ENCODE results near the gene TMEM109. TPM values are rescaled to one million over a fixed set of nuclear protein-coding genes. Genes with fewer than 3 reads are reported as not detected.

Gene TMEM109
- total and polyA plus RNA-seq, 2 of the 4 experiments (the other 2 are of a cell fraction) = 15.1 to 69.7 TPM

- no peak overlapping the region for H3K14ac ChIP-seq (replicated peaks; ENCODE audit: low read depth, low read length)
- H3K4ac ChIP-seq (ENCODE audit: low read depth, low read length) = no peak overlapping the region
- in situ Hi-C loops (cut with MboI; ENCODE audit: low sequenced_read_pairs) = no loop called here
- H3K9me3 ChIP-seq (ENCODE audit: control insufficient read depth, insufficient read depth, low read length) = no peaks in the 10 kb centered on the region
- H3K23ac ChIP-seq (ENCODE audit: low read depth, low read length) = no peak overlapping the region
- H4K20me1 ChIP-seq (ENCODE audit: insufficient read depth, low read length) = no peaks in the 10 kb centered on the region
- ChIA-PET POLR2A (ENCODE audit: unreplicated experiment) (no interaction called here), CTCF (no interaction called here)
- BruUV-seq (replicated peaks) = no TSS peak
- no peak overlapping the region for H3K56ac ChIP-seq (ENCODE audit: extremely low read depth, insufficient read depth, low read length)
- no peak overlapping the region for H3K4me3 ChIP-seq (ENCODE audit: insufficient read depth, low read depth, low read length)
- no peak overlapping the region for H2BK120ac ChIP-seq (ENCODE audit: low read depth, low read length)
- no peak overlapping the region for H3K27ac ChIP-seq (ENCODE audit: insufficient read depth, low read length)
- no peak overlapping the region for H2BK5ac ChIP-seq (ENCODE audit: low read depth, low read length, poor library complexity, severe bottlenecking)
- H3K36me3 ChIP-seq (ENCODE audit: control insufficient read depth, insufficient read depth, low read length) = peaks cover 38% of the 10 kb centered on the region
- no peak overlapping the region for H3K4me2 ChIP-seq (ENCODE audit: low read depth, low read length)
- WGBS, 2 experiments (ENCODE audit: extremely low coverage in 2 of 2, insufficient read length in 1 of 2) = no CpG with 5 or more reads among the region's 12 CpGs
- no peak overlapping the region for H3K18ac ChIP-seq (ENCODE audit: low read depth, low read length)
- no peak overlapping the region for H3K9ac ChIP-seq (ENCODE audit: low read depth, low read length)
- TF ChIP-seq MXI1 (IDR thresholded peaks at IDR 0.05; ENCODE audit: borderline replicate concordance, low read depth, low read length) = no peak
- H2BK20ac ChIP-seq (ENCODE audit: low read depth, low read length) = no peak overlapping the region
- H3K9me1 ChIP-seq (ENCODE audit: insufficient read depth, low read length) = no peaks in the 10 kb centered on the region
- no peaks in the 10 kb centered on the region for H3K79me1 ChIP-seq (ENCODE audit: low read depth in 1 of 2, low read length in 2 of 2)
- H4K5ac ChIP-seq (ENCODE audit: low read depth, low read length) = no peak overlapping the region
- ATAC-seq (ENCODE audit: low read depth) (no peak), DNase-seq (no peak)
- H4K91ac ChIP-seq (ENCODE audit: insufficient read depth, low read depth, low read length) = no peak overlapping the region
- H2BK15ac ChIP-seq (ENCODE audit: low read depth, low read length) = no peak overlapping the region
- dilution Hi-C loops (cut with HindIII; ENCODE audit: low sequenced_read_pairs, unreplicated experiment) = no loop called here
- no peak overlapping the region for H2AFZ ChIP-seq (replicated peaks; ENCODE audit: low read length, poor library complexity)
- H3K27me3 ChIP-seq (ENCODE audit: control insufficient read depth, insufficient read depth, low read length) = no peaks in the 10 kb centered on the region
- no peak overlapping the region for H2AK5ac ChIP-seq (ENCODE audit: low read depth, low read length)
- intact Hi-C loops (cut with micrococcal nuclease) = no loop called here
- no peak overlapping the region for H2AK9ac ChIP-seq (replicated peaks; ENCODE audit: low read depth, low read length, poor library complexity)
- no peaks in the 10 kb centered on the region; the same call in 1 of the 2 replicates for H3K4me1 ChIP-seq (ENCODE audit: control insufficient read depth, insufficient read depth, low read length)
- no peak overlapping the region for H4K8ac ChIP-seq (ENCODE audit: low read depth in 2 of 2, low read length in 2 of 2)
Measured at GRCh38 chr11:60937144-60937527, 23.2 kb downstream of the TMEM109 start.
